ENCODE results near the gene PTPN3.

- TF ChIP-seq POLR2AphosphoS5 (IDR thresholded peaks at IDR 0.05) (no peak), CTCF (IDR thresholded peaks at IDR 0.05) (no peak)
Observed at GRCh38 chr9:109411069-109411761, 86.9 kb downstream of the PTPN3 start.
